HCT116 (cell line): ENCODE results near the gene ALKBH2. TPM values are rescaled to one million over a fixed set of nuclear protein-coding genes. Genes with fewer than 3 reads are reported as not detected.

Experiments
- ATAC-seq: fragments of 200-7000 bp; cut with Tn5 transposase; 2 replicates; pipeline ENCODE4 v1.9.1; 2020; ENCODE audit warnings: mild to moderate bottlenecking, moderate library complexity
- BruUV-seq: library from RNA; stranded (reverse); fragments of 400-500 nt; replicated peaks from 2 replicates; lab custom pipeline; 2021; lab: Mats Ljungman, UMichigan
- CTCF ChIA-PET: fragments of 300-600 bp; sonication (Branson Sonifier 250); formaldehyde crosslinking; loops from one replicate; lab custom pipeline; 2021; ENCODE audit warnings: antibody characterized with exemption; lab: Charles Lee
- POLR2A ChIA-PET: fragments of 300-600, 350-600 bp; sonication (Branson Sonifier 250); formaldehyde crosslinking; loops from one replicate; lab custom pipeline; 2021; ENCODE audit warnings: antibody characterized with exemption; lab: Charles Lee
- RAD21 ChIA-PET, 2 experiments: fragments of 300-600 bp; sonication (Branson Sonifier 250); formaldehyde crosslinking; loops; one replicate each; lab custom pipeline; 2023; ENCODE audit warnings: low total read pairs in 2 of 2; ENCODE audit not compliant: uncharacterized antibody in 2 of 2, unreplicated experiment in 2 of 2, low non-redundant PET in 1 of 2; lab: Charles Lee
- DNase-seq: peaks from one replicate; pipeline ENCODE4 v3.0.0-alpha.2; 2010; ENCODE audit warnings: low read depth, low spot score
- H2AFZ ChIP-seq: fragments of 200-600 bp; shearing (Covaris generic), sonication (generic); 2 replicates; pipeline ENCODE4 v1.6.1; 2017; ENCODE audit warnings: low read depth, mixed run types, mixed read lengths, antibody characterized with exemption, low read length; ENCODE audit not compliant: poor library complexity, severe bottlenecking
- H3K27ac ChIP-seq: 2 replicates; pipeline ENCODE4 v1.5.1; 2012; ENCODE audit warnings: low read depth, low read length
- H3K27me3 ChIP-seq: fragments of 200-600 bp; sonication (generic); 2 replicates; pipeline ENCODE4 v1.6.1; 2016; ENCODE audit warnings: mixed run types, low read length, mixed read lengths; ENCODE audit not compliant: insufficient read depth
- H3K36me3 ChIP-seq, 2 experiments: fragments of 200-500 bp in 1 of 2; fragments of 200-600 bp in 1 of 2; sonication (Bioruptor generic) in 1 of 2; sonication (generic) in 1 of 2; 2 replicates each; pipeline versions ENCODE4 v1.5.1 to v1.6.1; 2014 to 2016; ENCODE audit warnings: low read length in 2 of 2, inconsistent platforms in 1 of 2, mixed read lengths in 1 of 2, mixed run types in 1 of 2; ENCODE audit not compliant: insufficient read depth in 2 of 2, control insufficient read depth in 1 of 2
- H3K4me1 ChIP-seq, 2 experiments: fragments of 200-600 bp in 1 of 2; sonication (generic) in 1 of 2; 2 replicates each; pipeline versions ENCODE4 v1.5.1 to v1.6.1; 2012 to 2017; ENCODE audit warnings: low read length in 2 of 2, inconsistent platforms in 1 of 2, mild to moderate bottlenecking in 1 of 2, mixed read lengths in 1 of 2, mixed run types in 1 of 2, moderate library complexity in 1 of 2; ENCODE audit not compliant: insufficient read depth in 2 of 2, control insufficient read depth in 1 of 2
- H3K4me2 ChIP-seq: fragments of 200-600 bp; sonication (generic); 2 replicates; pipeline ENCODE4 v1.6.1; 2017; ENCODE audit warnings: mixed run types, low read length, mixed read lengths
- H3K4me3 ChIP-seq, 2 experiments: fragments of 200-600 bp in 1 of 2; sonication (generic) in 1 of 2; replicated peaks in 1 of 2; 2 replicates each; pipeline ENCODE4 v1.5.1; 2011 to 2016; ENCODE audit warnings: low read length in 2 of 2, control low read depth in 1 of 2, low read depth in 1 of 2, mild to moderate bottlenecking in 1 of 2, mixed read lengths in 1 of 2, mixed run types in 1 of 2
- H3K79me2 ChIP-seq: fragments of 200-600 bp; sonication (generic); 2 replicates; pipeline ENCODE4 v1.6.1; 2017; ENCODE audit warnings: mild to moderate bottlenecking, mixed run types, low read length, moderate library complexity, mixed read lengths; ENCODE audit not compliant: insufficient read depth
- H3K9ac ChIP-seq: fragments of 200-600 bp; sonication (generic); 2 replicates; pipeline ENCODE4 v1.6.1; 2016; ENCODE audit warnings: low read length, mixed read lengths
- H3K9me2 ChIP-seq: fragments of 200-600 bp; sonication (generic), shearing (Covaris generic); 2 replicates; pipeline ENCODE4 v1.6.1; 2017; ENCODE audit warnings: mixed run types, mild to moderate bottlenecking, moderate library complexity; ENCODE audit not compliant: insufficient read depth
- H3K9me3 ChIP-seq, 2 experiments: fragments of 200-500 bp in 1 of 2; fragments of 200-600 bp in 1 of 2; sonication (Bioruptor generic) in 1 of 2; sonication (generic) in 1 of 2; 2 replicates each; pipeline ENCODE4 v1.6.1; 2014 to 2017; ENCODE audit warnings: low read length in 2 of 2, mixed read lengths in 2 of 2, inconsistent platforms in 1 of 2, low read depth in 1 of 2, mild to moderate bottlenecking in 1 of 2, mixed run types in 1 of 2, moderate library complexity in 1 of 2; ENCODE audit not compliant: control insufficient read depth in 1 of 2, insufficient read depth in 1 of 2
- H4K20me1 ChIP-seq: fragments of 200-600 bp; sonication (generic), shearing (Covaris generic); 2 replicates; pipeline ENCODE4 v1.6.1; 2017; ENCODE audit warnings: mixed run types, mild to moderate bottlenecking, moderate library complexity; ENCODE audit not compliant: insufficient read depth
- CBX3 ChIP-seq: IDR thresholded peaks from 2 replicates; pipeline ENCODE4 v1.6.1; 2012; ENCODE audit warnings: low read depth
- CEBPB ChIP-seq: IDR thresholded peaks from 2 replicates; pipeline ENCODE4 v1.6.1; 2012; ENCODE audit warnings: low read depth
- CTCF ChIP-seq, 3 experiments: fragments of 200-600 bp in 1 of 3; sonication (generic) in 1 of 3; IDR thresholded peaks in 2 of 3; conservative IDR thresholded peaks in 1 of 3; 2 replicates each; pipeline ENCODE4 v1.5.1; 2012 to 2017; ENCODE audit warnings: low read depth in 2 of 3, low read length in 2 of 3, antibody characterized with exemption in 1 of 3, borderline replicate concordance in 1 of 3, control low read depth in 1 of 3, mild to moderate bottlenecking in 1 of 3, mixed read lengths in 1 of 3, mixed run types in 1 of 3, moderate library complexity in 1 of 3; ENCODE audit not compliant: insufficient read depth in 1 of 3
- EGR1 ChIP-seq: IDR thresholded peaks from 2 replicates; pipeline ENCODE4 v1.6.1; 2012; ENCODE audit warnings: low read depth
- EZH2 ChIP-seq: fragments of 200-600 bp; sonication (generic); IDR thresholded peaks from 2 replicates; pipeline ENCODE4 v1.6.1; 2017; ENCODE audit warnings: antibody characterized with exemption, mixed run types
- EZH2phosphoT487 ChIP-seq: fragments of 200-600 bp; IDR thresholded peaks from 2 replicates; pipeline ENCODE4 v1.6.1; 2018; ENCODE audit warnings: antibody characterized with exemption, borderline replicate concordance
- JUND ChIP-seq: IDR thresholded peaks from 2 replicates; pipeline ENCODE4 v1.6.1; 2012
- POLR2A ChIP-seq: IDR thresholded peaks from 2 replicates; pipeline ENCODE4 v1.7.0; 2011; ENCODE audit warnings: borderline replicate concordance; ENCODE audit not compliant: insufficient read depth, insufficient read length; ENCODE audit errors: extremely low read depth
- POLR2AphosphoS5 ChIP-seq: IDR thresholded peaks from 2 replicates; pipeline ENCODE4 v1.6.1; 2011; ENCODE audit warnings: mild to moderate bottlenecking, low read depth, low read length, moderate library complexity
- RAD21 ChIP-seq: IDR thresholded peaks from 2 replicates; pipeline ENCODE4 v1.6.1; 2012; ENCODE audit warnings: low read depth, mild to moderate bottlenecking
- SIN3A ChIP-seq: IDR thresholded peaks from 2 replicates; pipeline ENCODE4 v1.6.1; 2012; ENCODE audit warnings: low read depth
- ZFX ChIP-seq: fragments of 450-650 bp; IDR thresholded peaks from 2 replicates; pipeline ENCODE4 v1.6.1; 2017
- ZNF274 ChIP-seq: fragments of 200-500 bp; sonication (Bioruptor generic); IDR thresholded peaks from 2 replicates; pipeline ENCODE4 v1.6.1; 2014; ENCODE audit warnings: mild to moderate bottlenecking, low read depth, low read length, inconsistent platforms
- intact Hi-C: fragments of 100-400 bp; cut with micrococcal nuclease; formaldehyde crosslinking; loops from 2 replicates; pipeline ENCODE4 v1.10.0; 2022
- total RNA-seq: library from RNA; stranded (reverse); gene quantifications from one replicate; pipeline ENCODE4 v1.2.1, GENCODE V29; 2021; ENCODE audit not compliant: unreplicated experiment
- TF ChIP-seq, protein P1 (sequence below): IDR thresholded peaks from 2 replicates; pipeline ENCODE4 v1.6.1; 2012; ENCODE audit warnings: low read depth
- TF ChIP-seq, protein P2 (sequence below): IDR thresholded peaks from 2 replicates; pipeline ENCODE4 v1.6.1; 2011; ENCODE audit warnings: mild to moderate bottlenecking, low read length, moderate library complexity; ENCODE audit not compliant: insufficient replicate concordance; ENCODE audit errors: extremely low read depth

ALKBH2 gene
- total RNA-seq, 1 experiment from 2014 or later: 35.8 TPM

DNA sequence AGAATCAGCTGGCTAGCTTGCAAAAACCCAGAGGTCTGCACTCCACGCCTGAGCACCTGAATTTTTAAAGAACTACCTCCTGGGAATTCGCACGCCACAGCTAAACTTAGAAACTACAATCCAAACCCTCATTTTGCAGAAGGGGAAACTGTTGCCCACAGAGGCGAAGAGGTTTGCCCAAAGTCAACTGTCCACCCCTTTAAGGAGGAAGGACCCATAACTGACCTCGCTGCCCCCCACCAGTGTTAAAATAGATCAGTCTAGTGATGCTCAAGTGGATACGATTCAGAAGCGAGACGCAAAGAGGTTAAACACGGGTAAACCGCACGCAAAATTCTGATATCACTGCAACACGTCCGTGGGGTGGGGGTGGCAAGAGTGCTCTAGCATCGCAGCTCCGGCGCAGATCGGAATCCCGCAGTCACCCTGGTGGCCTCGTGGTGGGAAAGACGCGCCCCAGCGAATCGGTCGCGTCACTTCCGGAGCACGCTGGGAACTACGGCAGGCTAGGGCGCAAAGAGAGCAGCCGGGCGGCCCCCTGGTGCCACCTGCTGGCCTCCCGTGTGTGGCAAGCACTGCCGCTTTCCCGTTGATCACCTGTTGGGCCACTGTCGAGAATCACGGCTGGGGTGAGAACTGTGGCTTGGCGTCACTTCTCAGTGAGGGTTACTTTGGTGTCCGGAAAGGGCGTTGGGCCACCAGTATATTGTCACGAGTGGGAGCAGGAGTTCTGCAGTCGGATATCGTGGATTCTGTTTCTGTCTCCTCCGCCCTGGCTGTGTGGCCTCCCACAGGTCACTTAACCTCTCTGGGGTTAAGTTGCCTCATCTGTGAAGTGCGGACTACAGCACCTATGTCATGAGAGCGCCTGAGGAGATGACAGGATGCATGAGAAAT is at the start of gene ALKBH2 (continued):
- TF ChIP-seq CTCF (IDR thresholded peaks at IDR 0.05 in 2 of 3, conservative IDR thresholded peaks at IDR 0.05 in 1 of 3; ENCODE audit: borderline replicate concordance in 1 of 3, insufficient read depth in 1 of 3, low read depth in 2 of 3, low read length in 2 of 3) (peak; percentile 86 to 96 (median 89)), CBX3 (peak; percentile 99), EZH2 (no peak), ZFX (no peak), EGR1 (no peak), RAD21 (peak; percentile 99), POLR2AphosphoS5 (peak; percentile 96), JUND (no peak)

- DNase-seq (no peak), ATAC-seq (no peak)
- Histone ChIP-seq H3K9ac (no peak overlapping the region), H3K79me2 (no peaks in the 10 kb centered on the region), H4K20me1 (no peaks in the 10 kb centered on the region), H3K27me3 (no peaks in the 10 kb centered on the region), H3K36me3 (no peaks in the 10 kb centered on the region), H3K27ac (no peak overlapping the region), H3K4me2 (no peak overlapping the region), H2AFZ (no peak overlapping the region), H3K4me3 (no peak overlapping the region), H3K4me1 (no peaks in the 10 kb centered on the region), H3K9me2 (no peaks in the 10 kb centered on the region), H3K9me3 (no peaks in the 10 kb centered on the region)
- intact Hi-C loops: no loop called here
- BruUV-seq: no TSS peak
- TF ChIP-seq ZNF274 (no peak), POLR2A (no peak), CEBPB (no peak), SIN3A (no peak), EZH2phosphoT487 (no peak), POLR2AphosphoS5 (no peak), JUND (no peak)
- TF ChIP-seq, protein P1, sequence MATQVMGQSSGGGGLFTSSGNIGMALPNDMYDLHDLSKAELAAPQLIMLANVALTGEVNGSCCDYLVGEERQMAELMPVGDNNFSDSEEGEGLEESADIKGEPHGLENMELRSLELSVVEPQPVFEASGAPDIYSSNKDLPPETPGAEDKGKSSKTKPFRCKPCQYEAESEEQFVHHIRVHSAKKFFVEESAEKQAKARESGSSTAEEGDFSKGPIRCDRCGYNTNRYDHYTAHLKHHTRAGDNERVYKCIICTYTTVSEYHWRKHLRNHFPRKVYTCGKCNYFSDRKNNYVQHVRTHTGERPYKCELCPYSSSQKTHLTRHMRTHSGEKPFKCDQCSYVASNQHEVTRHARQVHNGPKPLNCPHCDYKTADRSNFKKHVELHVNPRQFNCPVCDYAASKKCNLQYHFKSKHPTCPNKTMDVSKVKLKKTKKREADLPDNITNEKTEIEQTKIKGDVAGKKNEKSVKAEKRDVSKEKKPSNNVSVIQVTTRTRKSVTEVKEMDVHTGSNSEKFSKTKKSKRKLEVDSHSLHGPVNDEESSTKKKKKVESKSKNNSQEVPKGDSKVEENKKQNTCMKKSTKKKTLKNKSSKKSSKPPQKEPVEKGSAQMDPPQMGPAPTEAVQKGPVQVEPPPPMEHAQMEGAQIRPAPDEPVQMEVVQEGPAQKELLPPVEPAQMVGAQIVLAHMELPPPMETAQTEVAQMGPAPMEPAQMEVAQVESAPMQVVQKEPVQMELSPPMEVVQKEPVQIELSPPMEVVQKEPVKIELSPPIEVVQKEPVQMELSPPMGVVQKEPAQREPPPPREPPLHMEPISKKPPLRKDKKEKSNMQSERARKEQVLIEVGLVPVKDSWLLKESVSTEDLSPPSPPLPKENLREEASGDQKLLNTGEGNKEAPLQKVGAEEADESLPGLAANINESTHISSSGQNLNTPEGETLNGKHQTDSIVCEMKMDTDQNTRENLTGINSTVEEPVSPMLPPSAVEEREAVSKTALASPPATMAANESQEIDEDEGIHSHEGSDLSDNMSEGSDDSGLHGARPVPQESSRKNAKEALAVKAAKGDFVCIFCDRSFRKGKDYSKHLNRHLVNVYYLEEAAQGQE: no peak
- TF ChIP-seq, protein P2, sequence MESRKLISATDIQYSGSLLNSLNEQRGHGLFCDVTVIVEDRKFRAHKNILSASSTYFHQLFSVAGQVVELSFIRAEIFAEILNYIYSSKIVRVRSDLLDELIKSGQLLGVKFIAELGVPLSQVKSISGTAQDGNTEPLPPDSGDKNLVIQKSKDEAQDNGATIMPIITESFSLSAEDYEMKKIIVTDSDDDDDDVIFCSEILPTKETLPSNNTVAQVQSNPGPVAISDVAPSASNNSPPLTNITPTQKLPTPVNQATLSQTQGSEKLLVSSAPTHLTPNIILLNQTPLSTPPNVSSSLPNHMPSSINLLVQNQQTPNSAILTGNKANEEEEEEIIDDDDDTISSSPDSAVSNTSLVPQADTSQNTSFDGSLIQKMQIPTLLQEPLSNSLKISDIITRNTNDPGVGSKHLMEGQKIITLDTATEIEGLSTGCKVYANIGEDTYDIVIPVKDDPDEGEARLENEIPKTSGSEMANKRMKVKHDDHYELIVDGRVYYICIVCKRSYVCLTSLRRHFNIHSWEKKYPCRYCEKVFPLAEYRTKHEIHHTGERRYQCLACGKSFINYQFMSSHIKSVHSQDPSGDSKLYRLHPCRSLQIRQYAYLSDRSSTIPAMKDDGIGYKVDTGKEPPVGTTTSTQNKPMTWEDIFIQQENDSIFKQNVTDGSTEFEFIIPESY: no peak
- POLR2A ChIA-PET: interaction anchor here (0.7 kb wide), 1 partner anchor 11 kb away, joined by 6 read pairs; no protein-coding TSS in a partner anchor
- RAD21 ChIA-PET: interaction anchor here in 1 of 2 experiments (0.6 kb wide), 1 partner anchor 463 kb away, joined by 7 read pairs; no protein-coding TSS in a partner anchor
- CTCF ChIA-PET: interaction anchor here (1.1 kb wide), 1 partner anchor 29 kb away, joined by 3 read pairs; no protein-coding TSS in a partner anchor
Measured at GRCh38 chr12:109140560-109140959, 47.3 kb upstream of the ALKBH2 start.
